ENCODE data around the gene FOXO6. TPM values are rescaled to one million over a fixed set of nuclear protein-coding genes. Genes with fewer than 3 reads are reported as not detected.
A peak's percentile ranks its signal among the peaks of the same experiment; 100 is the strongest.

The FOXO6 gene
- total and polyA plus RNA-seq, 2 donors (not counting 1 experiment from before 2014, with no cell fraction given) = under 0.01 TPM; not detected in 1

DNA sequence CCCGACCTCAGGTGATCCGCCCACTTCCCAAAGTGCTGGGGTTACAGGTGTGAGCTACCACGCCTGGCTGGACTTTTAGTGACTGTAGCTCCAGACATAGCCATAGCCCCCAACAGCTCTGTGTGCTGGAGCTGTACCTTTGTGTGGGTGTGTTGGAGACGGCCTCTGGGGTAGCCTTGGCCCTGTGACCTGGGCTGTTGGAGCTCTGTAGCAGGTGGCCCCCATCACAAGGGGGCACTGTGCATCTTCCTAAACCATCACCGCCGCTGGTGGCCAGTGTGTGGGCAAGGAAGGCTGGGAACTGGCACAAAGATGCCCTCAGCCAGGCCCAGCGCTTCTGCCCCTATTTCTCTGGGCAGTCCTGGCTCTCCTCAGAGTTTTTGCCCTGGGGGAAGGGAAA lies 38.4 kb upstream of the FOXO6 start:
- Histone ChIP-seq H3K79me2 (ENCODE audit: control insufficient read depth, insufficient read depth, low read length) (no peaks in the 10 kb centered on the region), H2AFZ (ENCODE audit: low read length) (no peak overlapping the region)

DNA sequence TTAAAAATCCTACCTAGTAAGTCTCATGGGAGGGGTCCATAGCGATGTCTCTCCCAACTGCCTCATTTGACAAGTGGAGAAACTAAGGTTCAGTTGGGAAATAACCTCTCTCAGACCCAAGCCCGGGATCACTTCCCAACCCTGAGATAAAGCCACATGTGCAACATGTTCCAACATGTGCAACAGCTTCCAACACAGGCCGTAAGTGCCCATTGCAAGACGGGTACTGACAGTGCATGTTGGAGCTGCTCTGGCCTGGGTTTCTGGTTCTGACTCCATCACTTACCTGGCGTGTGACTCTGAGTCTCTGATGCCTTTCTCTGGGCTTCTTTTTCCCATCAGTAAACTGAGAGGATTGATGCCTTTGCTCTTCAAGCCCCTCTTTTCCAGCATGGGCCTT lies 38.0 kb upstream of the FOXO6 start:
- no peaks in the 10 kb centered on the region for H3K27me3 ChIP-seq (ENCODE audit: control insufficient read depth, insufficient read depth, low read length)
- DNase-seq (ENCODE audit: low read depth in 2 of 2) = no peak
- TF ChIP-seq, protein P1, sequence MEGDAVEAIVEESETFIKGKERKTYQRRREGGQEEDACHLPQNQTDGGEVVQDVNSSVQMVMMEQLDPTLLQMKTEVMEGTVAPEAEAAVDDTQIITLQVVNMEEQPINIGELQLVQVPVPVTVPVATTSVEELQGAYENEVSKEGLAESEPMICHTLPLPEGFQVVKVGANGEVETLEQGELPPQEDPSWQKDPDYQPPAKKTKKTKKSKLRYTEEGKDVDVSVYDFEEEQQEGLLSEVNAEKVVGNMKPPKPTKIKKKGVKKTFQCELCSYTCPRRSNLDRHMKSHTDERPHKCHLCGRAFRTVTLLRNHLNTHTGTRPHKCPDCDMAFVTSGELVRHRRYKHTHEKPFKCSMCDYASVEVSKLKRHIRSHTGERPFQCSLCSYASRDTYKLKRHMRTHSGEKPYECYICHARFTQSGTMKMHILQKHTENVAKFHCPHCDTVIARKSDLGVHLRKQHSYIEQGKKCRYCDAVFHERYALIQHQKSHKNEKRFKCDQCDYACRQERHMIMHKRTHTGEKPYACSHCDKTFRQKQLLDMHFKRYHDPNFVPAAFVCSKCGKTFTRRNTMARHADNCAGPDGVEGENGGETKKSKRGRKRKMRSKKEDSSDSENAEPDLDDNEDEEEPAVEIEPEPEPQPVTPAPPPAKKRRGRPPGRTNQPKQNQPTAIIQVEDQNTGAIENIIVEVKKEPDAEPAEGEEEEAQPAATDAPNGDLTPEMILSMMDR (conservative IDR thresholded peaks at IDR 0.05 in 1 of 2, IDR thresholded peaks at IDR 0.05 in 1 of 2; ENCODE audit: low read depth in 1 of 2, low read length in 2 of 2) = no peak
- no peak for TF ChIP-seq EZH2 (IDR thresholded peaks at IDR 0.05; ENCODE audit: low read length, missing control alignments)

More for the DNA sequence above, 38.4 kb upstream of the FOXO6 start:
- no peak overlapping the region for H3K4me2 ChIP-seq (ENCODE audit: extremely low read depth, insufficient read depth, low read length)
- H4K20me1 ChIP-seq (ENCODE audit: control insufficient read depth, extremely low read depth, insufficient read depth, low read length) = no peaks in the 10 kb centered on the region
- H3K27me3 ChIP-seq (ENCODE audit: control insufficient read depth, insufficient read depth, low read length) = no peaks in the 10 kb centered on the region
- H3K36me3 ChIP-seq (ENCODE audit: control insufficient read depth, insufficient read depth, low read length) = no peaks in the 10 kb centered on the region
- no peak overlapping the region for H3K27ac ChIP-seq (ENCODE audit: insufficient read depth, low read length)
- no peaks in the 10 kb centered on the region for H3K9me3 ChIP-seq (ENCODE audit: control insufficient read depth, insufficient read depth, low read depth, low read length)
- H3K9ac ChIP-seq (ENCODE audit: insufficient read depth, low read length) = no peak overlapping the region
- DNase-seq (ENCODE audit: low read depth in 2 of 2) = peak; percentile 5 to 23
- H3K4me1 ChIP-seq (ENCODE audit: control insufficient read depth, extremely low read depth, insufficient read depth, low read length) = no peaks in the 10 kb centered on the region
- H3K4me3 ChIP-seq (replicated peaks in 1 of 4; ENCODE audit: control extremely low read depth in 1 of 4, insufficient read depth in 1 of 4, low read depth in 3 of 4, low read length in 4 of 4) = no peak overlapping the region
- TF ChIP-seq EZH2 (IDR thresholded peaks at IDR 0.05; ENCODE audit: low read length, missing control alignments) = no peak
- TF ChIP-seq, protein P1 (conservative IDR thresholded peaks at IDR 0.05 in 1 of 2, IDR thresholded peaks at IDR 0.05 in 1 of 2; ENCODE audit: low read depth in 1 of 2, low read length in 2 of 2) = peak in 1 of 2 donors; percentile 27

DNA sequence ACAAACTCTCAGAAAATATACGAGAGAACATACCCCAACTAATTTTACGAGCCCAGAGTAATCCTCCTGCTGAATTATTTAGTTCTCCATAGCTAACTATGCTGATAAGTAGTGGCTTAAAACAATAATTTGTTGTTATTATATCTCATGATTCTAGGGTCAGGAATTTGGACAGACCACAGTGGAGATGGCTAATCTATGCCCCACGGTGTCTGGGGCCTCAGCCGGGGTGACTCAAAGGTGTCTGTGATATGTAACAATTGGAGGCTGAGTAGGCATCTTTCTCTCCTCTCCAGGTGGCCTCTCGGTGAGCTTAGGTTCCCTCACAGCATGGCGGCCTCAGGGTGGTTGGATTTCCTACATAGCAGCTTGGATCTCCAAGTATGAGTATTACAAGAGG lies 35.4 kb upstream of the FOXO6 start:
- Histone ChIP-seq H3K4me2 (ENCODE audit: extremely low read depth, insufficient read depth, low read length) (no peak overlapping the region), H4K20me1 (ENCODE audit: control insufficient read depth, extremely low read depth, insufficient read depth, low read length) (no peaks in the 10 kb centered on the region), H3K79me2 (ENCODE audit: control insufficient read depth, insufficient read depth, low read length) (no peaks in the 10 kb centered on the region), H3K27ac (ENCODE audit: insufficient read depth, low read length) (no peak overlapping the region), H3K9ac (ENCODE audit: insufficient read depth, low read length) (no peak overlapping the region), H3K4me3 (replicated peaks in 1 of 4; ENCODE audit: control extremely low read depth in 1 of 4, insufficient read depth in 1 of 4, low read depth in 3 of 4, low read length in 4 of 4) (no peak overlapping the region), H3K36me3 (ENCODE audit: control insufficient read depth, insufficient read depth, low read length) (no peaks in the 10 kb centered on the region), H3K4me1 (ENCODE audit: control insufficient read depth, extremely low read depth, insufficient read depth, low read length) (no peaks in the 10 kb centered on the region), H3K9me3 (ENCODE audit: control insufficient read depth, insufficient read depth, low read depth, low read length) (no peaks in the 10 kb centered on the region), H3K27me3 (ENCODE audit: control insufficient read depth, insufficient read depth, low read length) (no peaks in the 10 kb centered on the region), H2AFZ (ENCODE audit: low read length) (no peak overlapping the region)
- TF ChIP-seq, protein P1 (conservative IDR thresholded peaks at IDR 0.05 in 1 of 2, IDR thresholded peaks at IDR 0.05 in 1 of 2; ENCODE audit: low read depth in 1 of 2, low read length in 2 of 2) = no peak
- no peak for TF ChIP-seq EZH2 (IDR thresholded peaks at IDR 0.05; ENCODE audit: low read length, missing control alignments)
- peak in 1 of 2 donors; percentile 67 for DNase-seq (ENCODE audit: low read depth in 2 of 2)

More for the DNA sequence above, 38.0 kb upstream of the FOXO6 start:
- no peak overlapping the region for H2AFZ ChIP-seq (ENCODE audit: low read length)
- no peaks in the 10 kb centered on the region for H4K20me1 ChIP-seq (ENCODE audit: control insufficient read depth, extremely low read depth, insufficient read depth, low read length)
- H3K4me2 ChIP-seq (ENCODE audit: extremely low read depth, insufficient read depth, low read length) = no peak overlapping the region
- H3K27ac ChIP-seq (ENCODE audit: insufficient read depth, low read length) = no peak overlapping the region
- H3K9me3 ChIP-seq (ENCODE audit: control insufficient read depth, insufficient read depth, low read depth, low read length) = no peaks in the 10 kb centered on the region
- no peak overlapping the region for H3K9ac ChIP-seq (ENCODE audit: insufficient read depth, low read length)
- no peaks in the 10 kb centered on the region for H3K36me3 ChIP-seq (ENCODE audit: control insufficient read depth, insufficient read depth, low read length)
- no peak overlapping the region for H3K4me3 ChIP-seq (replicated peaks in 1 of 4; ENCODE audit: control extremely low read depth in 1 of 4, insufficient read depth in 1 of 4, low read depth in 3 of 4, low read length in 4 of 4)
- H3K4me1 ChIP-seq (ENCODE audit: control insufficient read depth, extremely low read depth, insufficient read depth, low read length) = no peaks in the 10 kb centered on the region
- H3K79me2 ChIP-seq (ENCODE audit: control insufficient read depth, insufficient read depth, low read length) = no peaks in the 10 kb centered on the region

Data from fibroblast of lung (primary cell).